Measurements from ENCODE around the gene RNF180. TPM values are rescaled to one million over a fixed set of nuclear protein-coding genes. Genes with fewer than 3 reads are reported as not detected.
"Not testable (repeated sequence)": the region's sequence is repeated elsewhere in the genome, so short reads cannot be mapped to it uniquely, and the experiment has no call there.

Gene RNF180
- total RNA-seq, 1 experiment from 2014 or later = 0.48 TPM

- DNase-seq (ENCODE audit: low spot score) = peak; percentile 25
Measured at GRCh38 chr5:64180661-64181343, 15.2 kb downstream of the RNF180 start.

- DNase-seq (ENCODE audit: low spot score) = no peak
Measured at GRCh38 chr5:64181440-64181839, 15.8 kb downstream of the RNF180 start.

GRCh38 chr5:64183956-64184355, 18.3 kb downstream of the RNF180 start:
- DNase-seq (ENCODE audit: low spot score) = no peak

- DNase-seq (ENCODE audit: low spot score) = no peak
Measured at GRCh38 chr5:64184832-64185231, 19.2 kb downstream of the RNF180 start.

- DNase-seq (ENCODE audit: low spot score) = no peak
Measured at GRCh38 chr5:64188776-64189175, 23.1 kb downstream of the RNF180 start.

GRCh38 chr5:64190562-64191306, 25.1 kb downstream of the RNF180 start:
- DNase-seq (ENCODE audit: low spot score) = no peak

- no peak for DNase-seq (ENCODE audit: low spot score)
Measured at GRCh38 chr5:64195981-64196380, 30.3 kb downstream of the RNF180 start.

GRCh38 chr5:64199425-64199824, 33.8 kb downstream of the RNF180 start:
- DNase-seq (ENCODE audit: low spot score) = no peak

GRCh38 chr5:64201996-64202395, 36.4 kb downstream of the RNF180 start:
- DNase-seq (ENCODE audit: low spot score) = no peak

GRCh38 chr5:64206653-64207052, 41.0 kb downstream of the RNF180 start:
- no peak for DNase-seq (ENCODE audit: low spot score)

- peak; percentile 4 for DNase-seq (ENCODE audit: low spot score)
Measured at GRCh38 chr5:64207978-64208377, 42.3 kb downstream of the RNF180 start.

- DNase-seq (ENCODE audit: low spot score) = no peak
Measured at GRCh38 chr5:64209353-64209752, 43.7 kb downstream of the RNF180 start.

GRCh38 chr5:64210866-64211265, 45.2 kb downstream of the RNF180 start:
- peak; percentile 83 for DNase-seq (ENCODE audit: low spot score)

- DNase-seq (ENCODE audit: low spot score) = no peak
Measured at GRCh38 chr5:64213011-64213410, 47.4 kb downstream of the RNF180 start.

- no peak for DNase-seq (ENCODE audit: low spot score)
Measured at GRCh38 chr5:64213531-64213930, 47.9 kb downstream of the RNF180 start.

- DNase-seq (ENCODE audit: low spot score) = no peak
Measured at GRCh38 chr5:64214132-64214531, 48.5 kb downstream of the RNF180 start.

- DNase-seq (ENCODE audit: low spot score) = no peak
Measured at GRCh38 chr5:64221911-64222310, 56.3 kb downstream of the RNF180 start.

- DNase-seq (ENCODE audit: low spot score) = not testable (repeated sequence)
Measured at GRCh38 chr5:64225286-64225981, 59.8 kb downstream of the RNF180 start.

- not testable (repeated sequence) for DNase-seq (ENCODE audit: low spot score)
Measured at GRCh38 chr5:64227131-64227537, 61.5 kb downstream of the RNF180 start.

GRCh38 chr5:64229163-64229774, 63.6 kb downstream of the RNF180 start:
- peak; percentile 31 for DNase-seq (ENCODE audit: low spot score)

GRCh38 chr5:64260756-64261155, 95.1 kb downstream of the RNF180 start:
- DNase-seq (ENCODE audit: low spot score) = no peak

- DNase-seq (ENCODE audit: low spot score) = no peak
Measured at GRCh38 chr5:64269164-64269563, 103.5 kb downstream of the RNF180 start.

Data from A172 (cell line).